ENCODE data around the gene DEGS1.

GRCh38 chr1:224170343-224170742 is 12.7 kb upstream of the DEGS1 start:
- TF ChIP-seq ZNF274 (IDR thresholded peaks at IDR 0.05; ENCODE audit: low read depth, low read length) (no peak), YY1 (IDR thresholded peaks at IDR 0.05; ENCODE audit: insufficient read depth, insufficient read length) (no peak)

Data from NT2/D1 (cell line).